PC-3 (cell line): ENCODE data around the gene ZFPL1. TPM values are rescaled to one million over a fixed set of nuclear protein-coding genes. Genes with fewer than 3 reads are reported as not detected.

Experiments used
- ATAC-seq: fragments of 200-7000 bp; cut with Tn5 transposase; 2 replicates; pipeline ENCODE4 v1.9.1; 2020; ENCODE audit warnings: mild to moderate bottlenecking, moderate library complexity
- BruUV-seq: library from RNA; stranded (reverse); fragments of 400-500 nt; replicated peaks from 2 replicates; lab custom pipeline; 2021; lab: Mats Ljungman, UMichigan
- CTCF ChIA-PET: fragments of 300-600 bp; sonication (Branson Sonifier 250); formaldehyde crosslinking; loops from one replicate; lab custom pipeline; 2022; ENCODE audit warnings: antibody characterized with exemption; lab: Charles Lee
- POLR2A ChIA-PET: fragments of 300-600 bp; sonication (Branson Sonifier 250); formaldehyde crosslinking; loops from one replicate; lab custom pipeline; 2022; ENCODE audit warnings: antibody characterized with exemption; ENCODE audit not compliant: unreplicated experiment; lab: Charles Lee
- DNase-seq: peaks from one replicate; pipeline ENCODE4 v3.0.0-alpha.2; 2015
- H2AFZ ChIP-seq: fragments of 300-600 bp; sonication (generic); 2 replicates; pipeline ENCODE4 v1.6.0; 2016; ENCODE audit warnings: antibody characterized with exemption, low read length
- H3F3A ChIP-seq: fragments of 300-600 bp; sonication (generic); one replicate; pipeline ENCODE4 v1.6.0; 2017; ENCODE audit warnings: antibody characterized with exemption, low read length, control low read depth, mild to moderate bottlenecking; ENCODE audit not compliant: unreplicated experiment
- H3K27ac ChIP-seq: fragments of 300-600 bp; sonication (generic); 2 replicates; pipeline ENCODE4 v1.5.1; 2016; ENCODE audit warnings: mild to moderate bottlenecking, low read length
- H3K27me3 ChIP-seq: fragments of 300-600 bp; sonication (generic); 2 replicates; pipeline ENCODE4 v1.6.1; 2016; ENCODE audit warnings: low read length, mixed read lengths
- H3K36me3 ChIP-seq: fragments of 300-600 bp; sonication (generic); 2 replicates; pipeline ENCODE4 v1.6.1; 2016; ENCODE audit warnings: low read depth, mixed run types, low read length, mixed read lengths
- H3K4me1 ChIP-seq: fragments of 300-600 bp; sonication (generic); 2 replicates; pipeline ENCODE4 v1.5.1; 2016; ENCODE audit warnings: low read length; ENCODE audit not compliant: insufficient read depth
- H3K4me2 ChIP-seq: fragments of 300-600 bp; sonication (generic); 2 replicates; pipeline ENCODE4 v1.6.0; 2016; ENCODE audit warnings: low read length
- H3K4me3 ChIP-seq: fragments of 300-600 bp; sonication (generic); 2 replicates; pipeline ENCODE4 v1.5.1; 2016; ENCODE audit warnings: mild to moderate bottlenecking, low read length, mixed read lengths
- H3K79me2 ChIP-seq: fragments of 300-600 bp; sonication (generic); 2 replicates; pipeline ENCODE4 v1.6.1; 2017; ENCODE audit warnings: low read length, mixed read lengths
- H3K9ac ChIP-seq: fragments of 300-600 bp; sonication (generic); 2 replicates; pipeline ENCODE4 v1.6.0; 2016; ENCODE audit warnings: mild to moderate bottlenecking, low read length
- H3K9me2 ChIP-seq: fragments of 300-600 bp; sonication (generic); replicated peaks from 2 replicates; pipeline ENCODE4 v1.6.1; 2016; ENCODE audit warnings: mixed run types, low read length, mixed read lengths
- H3K9me3 ChIP-seq: fragments of 300-600 bp; sonication (generic); 2 replicates; pipeline ENCODE4 v1.6.1; 2016; ENCODE audit warnings: low read length, mixed read lengths
- H4K20me1 ChIP-seq: fragments of 300-600 bp; sonication (generic); 2 replicates; pipeline ENCODE4 v1.6.1; 2016; ENCODE audit warnings: low read length, mixed read lengths
- EZH2 ChIP-seq: fragments of 300-600 bp; sonication (generic); IDR thresholded peaks from one replicate; pipeline ENCODE4 v1.6.1; 2017; ENCODE audit warnings: antibody characterized with exemption, mild to moderate bottlenecking, low read length; ENCODE audit not compliant: unreplicated experiment
- EZH2phosphoT487 ChIP-seq: fragments of 300-600 bp; sonication (generic); IDR thresholded peaks from 2 replicates; pipeline ENCODE4 v1.6.1; 2018; ENCODE audit warnings: mild to moderate bottlenecking, antibody characterized with exemption, low read length, borderline replicate concordance
- intact Hi-C: fragments of 100-400 bp; cut with micrococcal nuclease; formaldehyde crosslinking; loops from 2 replicates; pipeline ENCODE4 v1.9.0; 2023
- total RNA-seq: library from RNA; depleted of rRNA; stranded (reverse); fragments of >200 nt; gene quantifications from 2 replicates; pipeline ENCODE4 v1.2.3, GENCODE V29; 2014
- TF ChIP-seq, protein P1 (sequence below): fragments of 300-600 bp; sonication (generic); conservative IDR thresholded peaks from 2 replicates; pipeline ENCODE4 v1.5.1; 2017; ENCODE audit warnings: antibody characterized with exemption, low read depth, mild to moderate bottlenecking, low read length

Gene ZFPL1
- total RNA-seq, 1 experiment from 2014 or later: 103 TPM

DNA sequence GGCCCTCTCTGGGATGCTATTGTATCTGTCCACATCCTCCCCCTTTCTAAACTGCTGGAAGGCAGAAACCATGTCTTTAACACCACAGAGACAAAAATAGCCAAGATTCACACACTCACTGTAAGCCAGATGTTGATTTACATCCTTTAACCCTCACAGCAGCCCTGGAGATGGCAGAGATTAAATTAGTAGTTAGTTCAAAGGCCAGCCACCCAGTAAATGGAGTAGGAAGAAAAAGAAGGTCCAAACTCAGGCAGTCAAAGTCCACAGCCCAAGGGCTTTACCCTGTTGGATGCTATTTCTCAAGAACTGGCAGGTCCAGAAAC is 35.6 kb downstream of the ZFPL1 start:
- H3K4me3 ChIP-seq: no peak overlapping the region
- no peak for TF ChIP-seq EZH2
- no peak for TF ChIP-seq EZH2phosphoT487
- no peak overlapping the region for H2AFZ ChIP-seq
- peak overlapping the region; percentile 89; the same call in 1 of the 2 replicates for H3K4me2 ChIP-seq
- ATAC-seq: no peak
- no TSS peak for BruUV-seq
- no peak overlapping the region for H3K27ac ChIP-seq
- no peak for DNase-seq
- 0 out of 2 replicates have a peak, but pooled peaks cover 3% of the 10 kb centered on the region for H4K20me1 ChIP-seq
- peaks cover 73% of the 10 kb centered on the region for H3K79me2 ChIP-seq
- peaks cover 20% of the 10 kb centered on the region for H3F3A ChIP-seq
- peaks cover 20% of the 10 kb centered on the region for H3K36me3 ChIP-seq
- H3K9me3 ChIP-seq: no peaks in the 10 kb centered on the region
- intact Hi-C loops: no loop called here
- peaks cover 30% of the 10 kb centered on the region for H3K4me1 ChIP-seq
- H3K9me2 ChIP-seq: no peaks in the 10 kb centered on the region
- H3K9ac ChIP-seq: no peak overlapping the region
- CTCF ChIA-PET: interaction anchor here (0.7 kb wide), 1 partner anchor 10 kb away, joined by 3 read pairs; no protein-coding TSS in a partner anchor
- POLR2A ChIA-PET: no interaction called here
- no peaks in the 10 kb centered on the region for H3K27me3 ChIP-seq

DNA sequence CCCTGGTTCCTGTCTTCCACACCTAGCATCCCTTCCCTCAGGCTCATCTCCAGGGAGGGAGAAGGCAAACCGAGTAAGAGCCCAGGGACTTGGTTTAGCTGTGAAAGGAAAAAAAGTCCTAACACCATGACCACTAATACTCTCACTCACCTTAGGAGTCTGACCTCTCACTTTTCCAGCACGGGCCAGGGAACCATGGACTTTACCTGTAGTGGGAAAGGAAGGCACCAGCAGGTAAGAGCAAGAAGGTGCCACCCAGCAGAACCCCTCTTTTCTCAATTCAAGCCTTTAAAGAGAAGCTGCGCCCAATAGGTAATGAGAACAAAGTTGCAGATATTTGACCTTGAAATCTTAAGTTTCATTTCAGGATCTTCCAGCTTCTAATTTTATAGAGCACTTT is 36.8 kb downstream of the ZFPL1 start:
- DNase-seq: no peak
- no peak overlapping the region for H2AFZ ChIP-seq
- ATAC-seq: no peak
- H3F3A ChIP-seq: peaks cover 20% of the 10 kb centered on the region
- H3K27me3 ChIP-seq: no peaks in the 10 kb centered on the region
- H3K4me2 ChIP-seq: peak overlapping the region; percentile 89
- peak overlapping the region; percentile 96 for H3K9ac ChIP-seq
- H3K9me3 ChIP-seq: no peaks in the 10 kb centered on the region
- H3K36me3 ChIP-seq: peaks cover 27% of the 10 kb centered on the region
- no TSS peak for BruUV-seq
- H3K9me2 ChIP-seq: no peaks in the 10 kb centered on the region
- peak overlapping the region; percentile 92 for H3K4me3 ChIP-seq
- ChIA-PET CTCF (interaction anchor here (0.7 kb wide), 1 partner anchor 135 kb away, joined by 5 read pairs; no protein-coding TSS in a partner anchor), POLR2A (no interaction called here)
- peaks cover 72% of the 10 kb centered on the region for H3K79me2 ChIP-seq
- peaks cover 32% of the 10 kb centered on the region for H3K4me1 ChIP-seq
- H3K27ac ChIP-seq: peak overlapping the region; percentile 42; the same call in 1 of the 2 replicates
- intact Hi-C loops: no loop called here
- H4K20me1 ChIP-seq: 0 out of 2 replicates have a peak, but pooled peaks cover 3% of the 10 kb centered on the region
- TF ChIP-seq EZH2phosphoT487 (no peak), EZH2 (no peak)
- TF ChIP-seq, protein P1, sequence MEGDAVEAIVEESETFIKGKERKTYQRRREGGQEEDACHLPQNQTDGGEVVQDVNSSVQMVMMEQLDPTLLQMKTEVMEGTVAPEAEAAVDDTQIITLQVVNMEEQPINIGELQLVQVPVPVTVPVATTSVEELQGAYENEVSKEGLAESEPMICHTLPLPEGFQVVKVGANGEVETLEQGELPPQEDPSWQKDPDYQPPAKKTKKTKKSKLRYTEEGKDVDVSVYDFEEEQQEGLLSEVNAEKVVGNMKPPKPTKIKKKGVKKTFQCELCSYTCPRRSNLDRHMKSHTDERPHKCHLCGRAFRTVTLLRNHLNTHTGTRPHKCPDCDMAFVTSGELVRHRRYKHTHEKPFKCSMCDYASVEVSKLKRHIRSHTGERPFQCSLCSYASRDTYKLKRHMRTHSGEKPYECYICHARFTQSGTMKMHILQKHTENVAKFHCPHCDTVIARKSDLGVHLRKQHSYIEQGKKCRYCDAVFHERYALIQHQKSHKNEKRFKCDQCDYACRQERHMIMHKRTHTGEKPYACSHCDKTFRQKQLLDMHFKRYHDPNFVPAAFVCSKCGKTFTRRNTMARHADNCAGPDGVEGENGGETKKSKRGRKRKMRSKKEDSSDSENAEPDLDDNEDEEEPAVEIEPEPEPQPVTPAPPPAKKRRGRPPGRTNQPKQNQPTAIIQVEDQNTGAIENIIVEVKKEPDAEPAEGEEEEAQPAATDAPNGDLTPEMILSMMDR: no peak

DNA sequence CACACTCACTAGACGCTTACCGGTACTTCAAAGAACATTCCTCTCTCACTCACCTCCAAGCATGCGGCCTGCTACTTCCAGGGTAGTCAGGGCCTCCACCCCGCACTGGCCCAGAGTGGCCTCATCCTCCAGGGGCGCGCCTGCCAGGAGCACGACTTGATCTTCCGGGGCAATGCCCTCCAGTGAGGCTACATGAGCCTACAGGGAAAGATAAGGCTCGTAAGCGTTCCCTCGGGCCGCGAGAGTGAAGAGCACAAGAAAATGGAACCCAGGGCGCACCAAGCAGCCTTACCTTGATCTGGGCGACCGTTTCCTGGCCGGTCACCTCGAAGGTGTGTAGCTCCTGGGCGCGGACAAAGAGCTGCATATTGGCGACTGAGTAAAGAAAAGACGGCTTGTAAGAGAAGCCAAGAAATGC is 37.4 kb downstream of the ZFPL1 start:
- Histone ChIP-seq H3K4me2 (peak overlapping the region; percentile 89), H2AFZ (peak overlapping the region; percentile 32; the same call in 1 of the 2 replicates), H3K27me3 (no peaks in the 10 kb centered on the region), H3K9me3 (no peaks in the 10 kb centered on the region), H3F3A (peaks cover 20% of the 10 kb centered on the region), H3K27ac (peak overlapping the region; percentile 42), H3K4me3 (peak overlapping the region; percentile 92), H3K4me1 (peaks cover 25% of the 10 kb centered on the region), H4K20me1 (0 out of 2 replicates have a peak, but pooled peaks cover 3% of the 10 kb centered on the region), H3K9me2 (no peaks in the 10 kb centered on the region), H3K9ac (peak overlapping the region; percentile 96), H3K36me3 (peaks cover 31% of the 10 kb centered on the region), H3K79me2 (peaks cover 65% of the 10 kb centered on the region)
- intact Hi-C loops: no loop called here
- ChIA-PET CTCF (interaction anchor here (0.7 to 0.9 kb wide), 2 partner anchors 11 to 134 kb away, joined by 3 to 5 read pairs; no protein-coding TSS in a partner anchor), POLR2A (interaction anchor here (0.6 to 1.6 kb wide), 6 partner anchors 14 to 152 kb away, joined by 3 to 24 read pairs (median 4); partner anchors contain the start of gene POLA2)
- TF ChIP-seq EZH2 (no peak), EZH2phosphoT487 (no peak)
- TF ChIP-seq, protein P1: no peak
- DNase-seq (no peak), ATAC-seq (no peak)
- TSS peak; percentile 66 for BruUV-seq
